ENCODE results near the gene ARHGAP45.
"Not testable (repeated sequence)": the region's sequence is repeated elsewhere in the genome, so short reads cannot be mapped to it uniquely, and the experiment has no call there.

ARHGAP45 gene, protein sequence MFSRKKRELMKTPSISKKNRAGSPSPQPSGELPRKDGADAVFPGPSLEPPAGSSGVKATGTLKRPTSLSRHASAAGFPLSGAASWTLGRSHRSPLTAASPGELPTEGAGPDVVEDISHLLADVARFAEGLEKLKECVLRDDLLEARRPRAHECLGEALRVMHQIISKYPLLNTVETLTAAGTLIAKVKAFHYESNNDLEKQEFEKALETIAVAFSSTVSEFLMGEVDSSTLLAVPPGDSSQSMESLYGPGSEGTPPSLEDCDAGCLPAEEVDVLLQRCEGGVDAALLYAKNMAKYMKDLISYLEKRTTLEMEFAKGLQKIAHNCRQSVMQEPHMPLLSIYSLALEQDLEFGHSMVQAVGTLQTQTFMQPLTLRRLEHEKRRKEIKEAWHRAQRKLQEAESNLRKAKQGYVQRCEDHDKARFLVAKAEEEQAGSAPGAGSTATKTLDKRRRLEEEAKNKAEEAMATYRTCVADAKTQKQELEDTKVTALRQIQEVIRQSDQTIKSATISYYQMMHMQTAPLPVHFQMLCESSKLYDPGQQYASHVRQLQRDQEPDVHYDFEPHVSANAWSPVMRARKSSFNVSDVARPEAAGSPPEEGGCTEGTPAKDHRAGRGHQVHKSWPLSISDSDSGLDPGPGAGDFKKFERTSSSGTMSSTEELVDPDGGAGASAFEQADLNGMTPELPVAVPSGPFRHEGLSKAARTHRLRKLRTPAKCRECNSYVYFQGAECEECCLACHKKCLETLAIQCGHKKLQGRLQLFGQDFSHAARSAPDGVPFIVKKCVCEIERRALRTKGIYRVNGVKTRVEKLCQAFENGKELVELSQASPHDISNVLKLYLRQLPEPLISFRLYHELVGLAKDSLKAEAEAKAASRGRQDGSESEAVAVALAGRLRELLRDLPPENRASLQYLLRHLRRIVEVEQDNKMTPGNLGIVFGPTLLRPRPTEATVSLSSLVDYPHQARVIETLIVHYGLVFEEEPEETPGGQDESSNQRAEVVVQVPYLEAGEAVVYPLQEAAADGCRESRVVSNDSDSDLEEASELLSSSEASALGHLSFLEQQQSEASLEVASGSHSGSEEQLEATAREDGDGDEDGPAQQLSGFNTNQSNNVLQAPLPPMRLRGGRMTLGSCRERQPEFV

DNA sequence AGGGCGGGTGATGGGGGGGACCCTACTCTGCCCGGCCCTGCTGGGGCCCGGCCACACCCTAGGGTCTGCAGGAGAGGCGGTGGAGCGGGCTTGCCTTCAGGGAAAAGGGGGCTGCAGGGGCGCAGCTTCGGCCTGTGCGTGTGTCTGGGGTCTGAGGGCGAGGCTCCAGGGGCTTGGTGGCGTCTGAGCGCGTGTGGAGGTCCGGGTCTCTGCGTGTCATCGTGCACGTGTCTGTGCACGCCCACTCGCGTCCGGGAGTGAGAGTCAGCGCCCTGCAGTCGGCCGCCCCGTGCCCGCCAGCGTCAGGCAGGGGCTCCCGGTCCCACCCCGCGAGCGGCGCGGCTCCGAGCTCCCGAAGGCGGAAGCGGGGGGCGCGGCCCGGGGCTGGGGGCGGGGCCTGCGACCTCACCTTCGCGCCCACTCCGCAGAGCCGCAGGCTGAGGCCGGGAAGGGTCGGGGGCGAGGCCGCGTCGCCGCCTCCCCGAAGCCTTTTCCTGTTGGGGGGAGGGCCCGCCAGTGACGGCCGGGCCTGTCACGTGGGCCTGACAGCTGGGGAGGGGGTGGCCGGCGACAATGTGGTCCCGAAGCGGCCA lies at the start of gene ARHGAP45:
Gene ARHGAP45, plus strand, starts transcription at position 420 of the 593 bp plus-strand sequence. CDS start 239 bp downstream, outside the sequence.
- peak in 3 of 4 experiments; percentile 49 to 82 (median 64) for DNase-seq (ENCODE audit: low read depth in 4 of 4, low spot score in 1 of 4)

DNA sequence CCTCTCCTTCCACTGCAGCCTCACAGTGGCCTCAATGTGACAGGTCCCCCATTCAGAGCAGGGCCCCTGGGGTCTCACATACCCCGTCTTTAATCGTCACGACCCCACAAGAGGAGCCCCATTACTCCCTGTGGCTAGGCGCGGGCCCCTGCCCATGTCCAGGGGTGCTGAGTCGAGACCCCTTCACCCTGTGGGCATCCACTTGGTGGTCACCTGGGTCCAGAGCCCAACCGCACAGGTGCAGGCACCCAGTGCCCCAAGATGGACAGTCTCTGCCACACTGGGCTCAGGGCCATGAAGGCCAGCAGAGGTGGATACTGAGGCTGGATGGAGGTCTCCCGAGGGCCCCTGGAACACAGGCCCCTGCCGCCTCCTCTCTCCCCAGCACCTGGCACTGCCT lies 49.1 kb upstream of the ARHGAP45 start:
- DNase-seq (ENCODE audit: low read depth in 4 of 4, low spot score in 1 of 4), result no peak

DNA sequence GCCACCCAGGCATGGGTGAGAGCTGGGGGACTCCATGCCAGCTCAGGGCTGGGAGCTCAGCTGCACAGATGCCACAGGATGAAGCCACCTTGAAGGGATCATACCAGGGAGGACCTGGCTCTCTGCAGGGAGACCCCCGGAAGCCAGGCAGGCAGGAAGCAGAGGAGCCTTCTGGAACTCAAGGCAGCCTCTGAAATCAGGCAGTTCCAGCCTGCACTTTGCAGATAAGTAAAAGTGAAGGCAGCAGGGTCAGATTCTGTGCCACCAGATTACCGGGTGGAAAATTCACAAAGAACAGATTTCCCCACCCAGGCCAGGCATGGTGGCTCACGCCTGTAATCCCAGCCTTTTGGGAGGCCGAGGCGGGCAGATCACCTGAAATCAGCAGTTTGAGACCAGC lies 48.6 kb upstream of the ARHGAP45 start:
- DNase-seq (ENCODE audit: low read depth in 4 of 4, low spot score in 1 of 4), result no peak

DNA sequence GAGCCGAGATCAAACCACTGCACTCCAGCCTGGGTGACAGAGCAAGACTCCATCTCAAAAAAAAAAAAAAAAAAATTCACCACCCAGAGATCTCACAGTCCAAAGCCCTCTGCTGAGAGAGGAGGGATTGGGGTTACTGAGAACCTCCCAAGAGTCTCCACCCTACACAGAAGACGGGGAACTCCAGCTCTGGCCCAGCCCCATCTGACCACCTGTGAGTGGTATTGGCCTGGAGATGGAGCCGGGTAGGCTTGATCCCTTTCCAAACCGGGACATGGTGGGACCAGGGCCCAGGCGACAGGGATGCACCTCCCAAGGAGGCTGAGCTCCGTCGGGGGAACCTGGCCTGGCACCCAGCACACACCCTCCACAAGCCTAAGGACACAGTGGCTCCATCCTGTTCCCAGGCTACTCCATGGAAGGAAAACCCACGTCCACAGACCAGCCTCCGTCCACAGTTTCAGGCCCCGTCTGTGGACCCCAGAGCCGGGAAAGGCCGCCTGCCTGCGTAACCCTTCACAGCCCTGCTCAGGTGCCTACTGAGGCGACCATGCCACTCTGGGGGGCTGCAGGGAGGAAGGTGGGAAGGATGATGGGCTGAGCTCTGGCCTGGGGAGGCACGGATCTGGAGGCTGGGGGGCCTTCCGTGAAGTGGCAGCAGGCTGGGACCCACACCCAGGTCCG lies 47.9 kb upstream of the ARHGAP45 start:
- DNase-seq (ENCODE audit: low read depth in 4 of 4, low spot score in 1 of 4), result no peak

DNA sequence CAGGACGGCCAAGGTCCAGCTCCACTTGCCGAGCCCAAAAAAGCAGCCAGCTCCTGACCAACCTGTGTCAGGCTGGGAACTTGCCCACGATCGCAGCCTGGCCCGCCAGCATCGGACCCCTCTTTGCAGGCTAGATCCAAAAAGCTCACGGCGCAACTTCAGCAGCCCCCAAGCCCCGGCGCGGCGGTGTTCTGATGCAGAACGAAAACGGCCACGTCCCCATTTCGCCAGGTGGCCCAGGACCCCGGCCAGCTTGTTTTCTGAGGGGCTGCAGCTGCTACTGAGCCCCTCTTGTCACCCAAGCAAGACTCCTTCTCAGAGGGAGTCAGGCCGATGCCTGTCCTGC lies 47.4 kb upstream of the ARHGAP45 start:
- DNase-seq (ENCODE audit: low read depth in 4 of 4, low spot score in 1 of 4), result no peak

DNA sequence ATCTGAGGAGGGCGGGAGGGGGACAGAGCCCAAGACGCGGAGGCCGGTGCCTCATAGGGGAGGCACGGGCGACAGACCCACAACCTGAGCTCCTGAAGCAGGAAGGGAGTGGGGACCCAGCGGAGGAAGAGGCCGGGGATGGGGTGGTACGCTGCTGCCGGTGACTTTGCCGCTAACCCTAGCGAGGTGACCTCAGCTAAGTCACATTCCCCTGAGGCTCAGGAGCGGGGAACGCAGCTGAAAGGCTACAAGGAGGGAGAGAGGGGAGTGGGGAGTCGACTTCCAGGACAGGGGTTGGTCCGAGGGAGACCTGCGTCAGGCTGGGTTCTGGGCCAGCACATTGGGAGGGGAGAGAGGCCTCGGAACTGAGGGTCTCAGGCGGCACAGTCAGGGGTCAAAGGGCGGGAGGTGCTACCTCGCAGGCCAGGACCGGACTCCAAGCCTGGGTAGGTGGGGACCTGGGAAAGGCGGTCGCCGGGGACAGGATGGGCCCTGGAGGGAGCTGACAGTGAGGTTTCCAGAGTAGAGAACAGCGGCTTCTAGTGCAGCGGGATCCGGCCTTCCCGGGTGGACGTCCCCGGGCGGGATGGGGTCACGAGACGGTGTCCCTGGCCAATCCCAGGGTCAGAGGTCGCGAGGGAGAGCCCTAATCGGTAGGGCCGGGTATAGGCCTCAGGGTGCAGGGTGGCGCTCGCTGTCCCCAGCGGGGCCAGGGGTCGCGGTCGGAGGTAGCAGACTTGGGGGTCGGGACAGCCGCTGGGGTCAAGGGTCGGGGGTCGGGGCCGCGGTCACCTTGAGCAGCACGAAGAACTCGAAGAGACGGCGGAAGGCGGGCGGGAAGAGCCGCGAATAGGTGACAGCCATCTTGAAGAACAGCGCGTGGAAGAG lies 46.7 kb upstream of the ARHGAP45 start:
- DNase-seq (ENCODE audit: low read depth in 4 of 4, low spot score in 1 of 4), result no peak

DNA sequence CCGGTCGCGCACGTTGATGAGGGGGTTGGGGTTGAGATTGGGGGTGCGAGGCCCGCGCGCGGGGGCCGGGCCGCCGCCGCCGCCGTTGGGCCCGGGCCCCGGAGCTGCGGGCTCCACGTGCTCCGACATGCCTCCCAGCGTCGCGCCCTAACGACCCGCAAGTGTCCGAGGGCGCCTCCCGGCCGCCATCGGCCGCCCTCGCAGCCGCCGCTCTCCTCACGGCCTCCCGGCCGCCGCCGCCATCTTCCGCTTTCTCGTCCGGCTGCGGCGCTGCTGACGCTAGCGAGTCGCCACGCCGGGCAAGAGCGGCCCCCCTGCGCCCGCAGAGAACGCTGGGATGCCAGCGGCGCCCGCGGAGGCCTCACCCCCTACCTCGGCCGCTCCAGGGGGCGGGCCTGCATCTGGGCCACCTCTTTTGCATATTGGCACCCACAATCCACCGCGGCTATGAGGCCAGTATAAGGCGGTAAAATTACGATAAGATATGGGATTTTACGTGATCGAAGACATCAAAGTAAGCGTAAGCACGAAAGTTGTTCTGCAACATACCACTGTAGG lies 46.0 kb upstream of the ARHGAP45 start, which contains the start of gene TMEM259:
Gene TMEM259, minus strand, starts transcription at position 256 of the 558 bp plus-strand sequence. Its CDS starts 127 bp downstream, at position 129.
- DNase-seq (ENCODE audit: low read depth in 4 of 4, low spot score in 1 of 4), result peak; percentile 92 to 96 (median 93)

DNA sequence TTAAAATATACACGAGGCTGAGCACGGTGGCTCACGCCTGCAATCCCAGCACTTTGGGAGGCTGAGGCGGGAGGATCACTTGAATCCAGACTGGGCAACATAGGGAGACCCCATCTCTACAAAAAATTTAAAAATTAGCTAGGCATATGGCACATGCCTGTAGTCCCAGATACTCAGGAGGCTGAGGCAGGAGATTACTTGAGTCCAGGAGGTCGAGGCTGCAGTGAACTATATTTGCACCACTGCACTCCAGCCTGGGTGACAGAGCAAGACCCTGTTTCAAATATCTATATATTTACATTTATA lies 43.1 kb upstream of the ARHGAP45 start:
- not testable (repeated sequence) for DNase-seq (ENCODE audit: low read depth in 4 of 4, low spot score in 1 of 4)

DNA sequence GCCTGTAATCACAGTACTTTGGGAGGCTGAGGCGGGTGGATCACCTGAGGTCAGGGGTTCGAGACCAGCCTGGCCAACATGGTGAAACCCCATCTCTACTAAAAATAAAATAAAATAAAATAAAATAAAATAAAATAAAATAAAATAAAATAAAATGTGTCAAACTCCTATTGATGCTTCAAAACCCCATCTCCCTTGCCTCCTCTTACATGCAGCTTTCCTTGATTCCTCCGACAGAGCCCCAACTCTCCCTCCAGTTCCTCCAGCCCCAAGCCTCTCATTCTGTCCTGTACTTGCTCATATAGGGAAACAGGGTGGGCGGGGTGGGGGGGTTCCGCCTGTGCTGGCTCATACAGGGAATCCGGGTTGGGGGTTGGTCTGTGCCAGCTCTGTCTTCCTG lies 41.9 kb upstream of the ARHGAP45 start:
- DNase-seq (ENCODE audit: low read depth in 4 of 4, low spot score in 1 of 4), result not testable (repeated sequence)

DNA sequence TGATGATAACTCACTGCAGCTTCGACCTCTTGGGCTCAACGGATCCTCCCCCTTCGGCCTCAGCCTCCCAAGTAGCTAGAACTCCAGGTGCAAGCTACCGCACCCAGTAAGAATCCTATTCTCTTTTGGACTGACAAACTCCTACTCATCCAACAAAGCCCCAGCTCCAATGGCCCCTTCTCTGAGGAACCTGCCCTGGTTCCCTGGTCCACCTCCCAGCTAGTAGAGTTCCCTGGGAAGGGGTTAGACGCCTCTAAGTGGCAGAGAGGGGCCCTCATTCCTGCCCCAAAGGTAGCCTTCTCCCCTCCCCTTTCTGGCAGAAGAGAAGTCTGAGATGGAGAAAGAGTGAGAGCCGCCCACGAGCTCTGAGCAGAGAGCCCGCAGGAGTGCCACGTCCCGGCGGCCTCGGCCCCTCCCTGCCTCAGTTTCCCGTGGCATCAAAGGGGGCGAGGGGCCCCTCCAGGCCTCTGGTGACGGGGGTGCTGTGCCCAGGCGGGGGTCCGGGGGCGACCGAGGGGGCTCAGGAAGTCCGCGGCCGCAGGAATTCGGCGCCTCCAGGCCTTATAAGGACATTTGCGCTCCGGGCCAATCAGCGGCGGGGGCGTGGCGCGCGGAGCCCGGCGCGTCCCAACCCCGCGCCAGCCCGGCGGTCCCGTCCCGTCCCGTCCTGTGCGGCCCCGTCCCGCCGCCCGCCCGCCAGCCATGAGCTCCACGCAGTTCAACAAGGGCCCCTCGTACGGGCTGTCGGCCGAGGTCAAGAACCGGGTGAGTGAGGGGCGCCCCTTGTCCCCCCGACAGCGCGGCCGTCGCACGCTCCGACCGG lies 40.8 kb upstream of the ARHGAP45 start, which contains the start of gene CNN2:
Gene CNN2, plus strand, starts transcription at position 649 of the 823 bp plus-strand sequence. Its CDS starts 54 bp downstream, at position 703.
- peak in 2 of 4 experiments; percentile 41 to 59 for DNase-seq (ENCODE audit: low read depth in 4 of 4, low spot score in 1 of 4)

DNA sequence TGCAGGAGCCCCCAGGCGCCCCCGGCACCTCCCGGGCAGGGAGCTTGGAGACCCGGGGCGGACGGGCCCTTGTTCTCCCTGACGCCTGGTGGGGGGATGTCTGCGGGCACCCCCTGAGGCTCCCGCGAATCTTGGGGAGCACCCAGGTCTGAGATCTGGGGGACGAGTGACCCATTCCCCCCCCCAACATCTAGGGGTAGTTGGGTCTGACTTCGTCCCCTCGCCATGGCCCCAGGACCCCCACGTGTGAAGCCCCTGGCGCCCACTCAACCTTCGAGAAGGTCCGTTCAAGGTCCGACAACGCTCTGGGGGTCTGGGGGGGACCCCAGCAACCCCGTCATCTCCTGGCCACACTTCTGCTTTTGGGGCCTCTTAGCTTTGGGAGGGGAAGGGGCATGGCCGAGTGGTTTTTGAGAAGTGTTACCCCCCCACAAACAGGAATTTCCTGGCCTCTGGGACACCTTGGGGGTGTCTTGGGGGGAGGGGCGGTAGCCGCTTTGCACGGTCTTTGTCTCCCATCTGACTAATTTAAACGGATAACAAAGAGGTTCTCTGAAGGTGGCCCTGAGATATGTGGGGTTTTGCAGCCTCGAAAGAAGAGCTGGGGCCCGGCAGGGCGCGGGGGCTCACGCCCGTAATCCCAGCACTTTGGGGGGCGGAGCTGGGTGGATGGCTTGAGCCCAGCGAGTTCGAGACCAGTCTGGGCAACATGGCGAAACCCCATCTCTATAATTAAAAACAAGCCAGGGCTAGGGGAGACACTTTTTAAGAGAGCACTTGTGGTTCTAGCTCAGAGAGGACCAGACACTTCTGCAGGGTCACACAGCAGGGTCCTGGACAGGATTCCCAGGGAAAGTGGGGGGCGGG lies 40.0 kb upstream of the ARHGAP45 start:
- no peak for DNase-seq (ENCODE audit: low read depth in 4 of 4, low spot score in 1 of 4)

DNA sequence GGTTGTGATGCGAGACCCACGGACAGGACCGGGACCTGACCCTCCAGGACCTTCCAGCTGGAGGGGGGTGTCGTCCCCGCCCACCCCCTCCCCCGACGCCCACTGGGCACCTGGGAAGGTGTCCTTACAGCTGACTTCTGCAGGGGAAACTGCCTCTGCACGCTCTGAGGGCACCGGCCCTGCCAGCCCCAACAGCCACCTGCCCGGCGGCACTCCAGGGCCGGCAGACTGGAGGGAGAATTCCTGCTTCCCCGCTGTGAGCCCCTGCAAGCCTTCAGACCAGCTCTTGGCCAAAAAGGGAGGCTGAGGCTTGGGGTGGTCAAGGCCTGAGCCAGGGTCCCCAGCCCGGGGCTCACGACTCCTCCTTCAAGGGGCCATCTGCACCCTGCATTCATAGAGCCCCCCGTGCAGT lies 39.3 kb upstream of the ARHGAP45 start:
- DNase-seq (ENCODE audit: low read depth in 4 of 4, low spot score in 1 of 4), result no peak

DNA sequence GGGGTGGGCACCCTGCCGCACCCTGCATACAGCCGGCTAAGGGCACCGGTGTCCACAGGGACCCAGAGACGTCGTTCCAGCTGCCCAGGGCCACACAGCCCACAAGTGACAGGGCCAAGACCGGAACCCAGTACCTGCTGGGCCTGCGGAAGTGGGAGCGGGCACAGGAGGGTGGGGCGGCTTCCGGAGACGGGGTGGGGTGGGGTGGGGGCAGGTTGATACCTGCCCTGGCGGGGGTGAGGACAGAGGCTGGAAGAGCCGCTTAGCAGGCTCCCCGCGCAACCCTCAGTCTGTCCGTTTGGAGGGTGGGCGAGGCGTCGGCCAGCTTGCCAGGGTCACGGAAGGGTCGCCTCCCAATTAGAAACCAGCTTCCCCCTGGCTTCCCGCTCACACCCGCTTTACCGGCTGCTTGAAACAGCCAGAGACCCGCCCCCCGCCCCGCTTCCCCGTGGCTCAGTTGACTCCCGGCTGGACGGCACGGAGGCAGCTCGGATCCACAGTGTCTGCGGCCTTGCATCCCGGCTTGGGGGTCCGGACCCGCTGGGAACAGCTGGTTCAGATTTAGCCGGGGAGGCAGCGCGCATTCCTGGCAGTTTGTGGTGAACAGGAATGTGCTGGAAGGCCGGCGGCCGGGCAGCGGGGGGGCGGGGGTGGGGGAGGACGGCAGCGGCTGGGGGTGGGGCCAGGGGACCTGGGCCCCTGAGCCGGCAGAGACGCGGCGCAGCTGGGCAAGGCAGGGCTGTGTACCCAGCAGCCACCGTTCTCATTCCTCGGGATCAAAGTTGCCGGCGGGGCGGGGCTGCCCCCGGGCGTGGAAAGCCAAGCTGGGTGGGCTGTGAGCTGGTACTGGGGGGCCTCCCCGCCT lies 38.7 kb upstream of the ARHGAP45 start:
- DNase-seq (ENCODE audit: low read depth in 4 of 4, low spot score in 1 of 4), result no peak

DNA sequence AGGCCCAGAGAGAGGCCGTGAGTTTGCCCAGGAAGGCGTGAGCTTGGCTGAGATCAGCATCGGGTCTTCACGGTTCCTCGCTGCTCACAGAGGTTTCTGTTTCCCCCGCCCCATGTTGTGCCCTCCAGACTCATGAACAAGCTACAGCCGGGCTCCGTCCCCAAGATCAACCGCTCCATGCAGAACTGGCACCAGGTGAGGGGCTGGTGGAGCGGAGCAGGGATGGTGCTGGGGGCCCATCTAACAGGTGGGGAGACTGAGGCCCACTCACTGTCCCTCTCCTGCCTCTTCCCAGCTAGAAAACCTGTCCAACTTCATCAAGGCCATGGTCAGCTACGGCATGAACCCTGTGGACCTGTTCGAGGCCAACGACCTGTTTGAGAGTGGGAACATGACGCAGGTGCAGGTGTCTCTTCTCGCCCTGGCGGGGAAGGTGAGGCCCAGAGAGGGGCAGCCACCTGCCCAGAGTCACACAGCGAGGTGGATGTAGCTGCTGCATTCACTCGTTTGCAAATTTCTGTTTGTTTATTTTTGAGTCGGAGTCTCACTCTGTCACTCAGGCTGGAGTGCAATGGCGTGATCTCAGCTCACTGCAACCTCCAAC lies 34.6 kb upstream of the ARHGAP45 start:
- DNase-seq (ENCODE audit: low read depth in 4 of 4, low spot score in 1 of 4), result no peak

DNA sequence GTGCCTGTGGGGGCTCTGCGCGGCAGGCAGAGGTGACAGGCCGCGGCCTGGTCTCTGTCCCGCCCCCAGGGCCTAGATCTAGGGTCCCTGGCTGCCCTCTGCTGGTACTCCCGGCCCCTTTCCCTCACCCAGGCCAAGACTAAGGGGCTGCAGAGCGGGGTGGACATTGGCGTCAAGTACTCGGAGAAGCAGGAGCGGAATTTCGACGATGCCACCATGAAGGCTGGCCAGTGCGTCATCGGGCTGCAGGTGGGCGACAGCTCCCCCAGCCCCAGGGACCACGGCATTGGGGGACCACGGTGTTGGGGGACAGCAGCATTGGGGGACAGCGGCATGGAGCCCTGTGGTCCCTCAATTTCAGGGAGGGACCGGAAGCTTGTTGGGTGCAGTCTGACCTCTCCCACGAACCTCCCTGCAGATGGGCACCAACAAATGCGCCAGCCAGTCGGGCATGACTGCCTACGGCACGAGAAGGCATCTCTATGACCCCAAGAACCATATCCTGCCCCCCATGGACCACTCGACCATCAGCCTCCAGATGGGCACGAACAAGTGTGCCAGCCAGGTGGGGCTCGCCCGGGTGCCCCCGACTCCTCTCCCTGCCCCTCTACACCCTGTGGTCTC lies 30.9 kb upstream of the ARHGAP45 start:
- DNase-seq (ENCODE audit: low read depth in 4 of 4, low spot score in 1 of 4), result no peak
